Gastrocnemius medialis (tissue), 4 donors: ENCODE measurements around the gene ZNF804B.

Experiments
- CTCF ChIP-seq, 5 experiments: fragments of 450-650 bp in 3 of 5; fragments of 200-600 bp in 2 of 5; sonication (generic) in 2 of 5; IDR thresholded peaks in 4 of 5; conservative IDR thresholded peaks in 1 of 5; 1 replicate in 4 of 5; 2 replicates in 1 of 5; pipeline ENCODE4 v1.5.1; 2016 to 2019; ENCODE audit warnings: antibody characterized with exemption in 5 of 5, mild to moderate bottlenecking in 3 of 5, moderate library complexity in 3 of 5
- POLR2A ChIP-seq, 2 donors: fragments of 450-650 bp; IDR thresholded peaks; one replicate each; pipeline ENCODE4 v1.6.1; 2017; ENCODE audit warnings: antibody characterized with exemption in 2 of 2, mild to moderate bottlenecking in 2 of 2, moderate library complexity in 2 of 2

DNA sequence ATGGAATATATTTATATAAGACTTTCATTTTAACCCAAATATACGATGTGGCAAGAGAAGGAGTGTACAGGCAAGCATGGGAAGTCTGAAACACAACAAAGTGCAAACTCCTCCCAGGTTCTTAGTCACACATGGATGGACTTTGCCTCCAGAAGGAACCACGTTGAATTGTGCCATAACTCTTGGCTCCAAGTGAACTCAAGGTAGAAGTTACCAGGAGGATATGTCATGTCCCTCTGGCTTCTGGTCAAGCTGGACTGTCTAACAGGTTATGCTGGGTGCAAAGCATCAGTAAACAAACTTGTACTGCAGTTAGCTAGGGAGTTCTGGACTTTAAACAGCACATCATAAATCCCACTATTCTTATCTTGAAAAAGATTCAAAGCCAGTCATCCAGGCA is 364.4 kb downstream of the ZNF804B start:
- TF ChIP-seq CTCF (IDR thresholded peaks at IDR 0.05 in 4 of 5, conservative IDR thresholded peaks at IDR 0.05 in 1 of 5) (no peak), POLR2A (IDR thresholded peaks at IDR 0.05) (no peak)
